Left cardiac atrium (tissue), 4 donors: ENCODE results near the gene IZUMO4. TPM values are rescaled to one million over a fixed set of nuclear protein-coding genes. Genes with fewer than 3 reads are reported as not detected.
A peak's percentile ranks its signal among the peaks of the same experiment; 100 is the strongest.
"Not testable (repeated sequence)": the region's sequence is repeated elsewhere in the genome, so short reads cannot be mapped to it uniquely, and the experiment has no call there.

Experiments used
- ATAC-seq, 2 donors: fragments of 200-7000 bp; cut with Tn5 transposase; one replicate each; pipeline ENCODE4 v1.9.1; 2020; ENCODE audit warnings: mild to moderate bottlenecking in 2 of 2, moderate library complexity in 2 of 2
- DNase-seq: peaks from one replicate; pipeline ENCODE4 v3.0.0-alpha.2; 2020
- intact Hi-C, 2 donors: fragments of 100-400 bp; cut with DNase I; formaldehyde crosslinking; loops; one replicate each; pipeline versions ENCODE4 v1.14.1 to v1.15.1; 2022 to 2023
- total RNA-seq, 2 donors: library from RNA; stranded (reverse); fragmentation: NEBNext Ultra II Directional; extraction: Animal tissue kit (Norgen Biotek cat#: 25700); gene quantifications; one replicate each; pipeline ENCODE4 v1.2.1, GENCODE V29; 2021
- donor health status: DM: no; HTN: yes; CAD: no.
- donor health status: DM: no; HTN: yes; CAD: no; lungs with severe emphysema.
- donor health status: DM: yes; HTN: yes; CAD: no.
- donor health status: Dilated cardiomyopathy.

The IZUMO4 gene
- total RNA-seq, 2 donors from 2014 or later = 0.89 to 2.3 TPM

DNA sequence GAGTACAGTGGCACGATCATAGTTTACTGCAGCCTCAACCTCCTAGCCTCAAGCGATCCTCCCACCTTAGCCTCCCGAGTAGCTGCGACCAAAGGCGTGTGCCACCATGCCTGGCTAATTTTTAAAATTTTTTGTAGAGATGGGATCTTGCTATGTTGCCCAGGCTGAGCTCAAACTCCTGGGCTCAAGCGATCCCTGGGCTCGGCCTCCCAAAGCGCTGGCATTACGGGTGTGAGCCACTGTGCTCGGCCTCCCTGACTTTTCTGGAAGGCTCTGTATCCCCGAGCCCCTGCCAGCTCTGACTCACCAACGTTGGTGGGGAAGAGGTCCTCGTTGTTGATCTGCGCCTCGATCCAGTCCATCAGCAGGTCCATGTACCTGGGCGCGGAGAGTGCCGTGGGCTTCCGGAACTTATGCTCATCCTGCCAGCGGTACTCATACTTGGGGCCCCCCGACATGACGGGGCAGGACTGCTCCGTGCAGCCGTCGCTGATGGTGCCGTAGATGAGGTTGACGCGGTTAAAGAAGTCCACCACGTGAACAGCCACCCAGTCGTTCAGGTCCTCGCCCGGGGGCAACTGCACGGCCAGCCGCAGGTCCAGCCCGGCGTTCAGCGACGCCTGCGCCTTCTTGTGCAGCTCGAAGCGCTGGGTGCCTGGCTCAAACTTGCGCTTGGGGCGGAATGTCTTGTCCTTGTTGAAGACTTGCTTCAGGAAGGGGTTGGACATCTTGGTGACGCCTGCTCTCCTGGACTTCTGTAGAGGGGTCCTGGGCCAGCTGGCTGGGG lies 18.7 kb upstream of the IZUMO4 start:
- intact Hi-C loops = loop anchor here (10.0 kb wide), 1 partner anchor 153 kb away; no protein-coding TSS in a partner anchor
- ATAC-seq = no peak
- no peak for DNase-seq

DNA sequence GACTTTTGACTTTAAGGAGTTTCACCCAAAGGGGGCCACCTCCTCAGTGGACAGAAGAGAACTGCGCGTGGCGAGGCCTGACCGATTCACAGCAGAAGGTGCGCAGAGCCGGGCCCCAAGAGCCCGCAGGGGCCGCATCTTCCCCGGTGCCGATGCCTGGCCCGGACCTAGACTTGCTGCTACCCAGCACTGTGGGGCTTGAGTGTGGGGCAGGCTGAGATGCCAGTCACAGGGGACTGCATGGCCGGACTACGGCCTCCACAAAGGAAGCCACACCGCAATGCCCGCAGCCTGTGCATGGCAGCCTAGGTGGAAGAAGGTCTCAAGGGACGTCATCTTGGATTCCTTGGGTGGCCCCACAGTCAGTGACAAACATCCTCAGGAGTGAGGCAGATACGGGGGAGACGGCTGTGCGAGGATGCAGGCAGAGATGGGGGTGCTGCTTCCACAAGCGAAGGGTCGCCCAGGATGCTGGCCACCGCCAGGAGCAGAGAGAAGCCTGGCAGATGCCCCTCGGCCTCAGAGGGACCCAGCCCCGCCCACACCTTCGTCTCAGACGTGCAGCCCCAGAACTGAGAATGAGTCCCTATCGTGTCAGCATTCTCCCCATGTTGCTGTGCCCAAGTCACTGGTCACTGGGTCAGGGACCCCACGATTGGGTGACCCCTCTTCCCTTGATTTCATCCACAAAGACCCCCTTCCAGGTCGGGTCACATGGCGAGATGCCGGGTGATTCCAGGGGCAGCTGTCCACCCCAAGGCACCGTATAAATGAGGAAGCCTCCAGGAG lies 17.4 kb upstream of the IZUMO4 start:
- intact Hi-C loops = loop anchor here (10.0 kb wide), 1 partner anchor 154 kb away; no protein-coding TSS in a partner anchor
- ATAC-seq (no peak), DNase-seq (no peak)

DNA sequence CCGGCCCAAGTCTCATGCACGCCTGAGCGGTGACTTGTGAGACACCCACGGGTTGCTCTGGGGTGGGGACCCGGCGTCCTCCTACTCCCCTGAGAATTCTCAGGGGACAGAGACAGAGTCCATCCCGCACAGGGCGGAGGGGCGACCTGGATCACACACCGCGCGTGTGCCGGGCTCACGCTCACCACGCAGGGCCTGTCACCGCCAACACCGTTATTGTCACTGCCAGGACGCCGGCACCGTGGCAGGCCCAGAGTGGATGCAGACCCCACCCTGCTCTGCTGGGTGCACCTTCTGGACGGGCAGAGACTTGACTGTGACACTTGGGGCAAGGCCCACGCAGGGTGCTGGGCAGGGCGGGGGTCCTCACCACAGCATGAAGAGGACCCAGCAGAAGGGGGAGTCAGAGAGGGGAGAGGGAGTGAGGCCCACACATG lies 16.8 kb upstream of the IZUMO4 start:
- ATAC-seq (no peak), DNase-seq (no peak)
- intact Hi-C loops = loop anchor here (10.0 kb wide), 1 partner anchor 155 kb away; no protein-coding TSS in a partner anchor

DNA sequence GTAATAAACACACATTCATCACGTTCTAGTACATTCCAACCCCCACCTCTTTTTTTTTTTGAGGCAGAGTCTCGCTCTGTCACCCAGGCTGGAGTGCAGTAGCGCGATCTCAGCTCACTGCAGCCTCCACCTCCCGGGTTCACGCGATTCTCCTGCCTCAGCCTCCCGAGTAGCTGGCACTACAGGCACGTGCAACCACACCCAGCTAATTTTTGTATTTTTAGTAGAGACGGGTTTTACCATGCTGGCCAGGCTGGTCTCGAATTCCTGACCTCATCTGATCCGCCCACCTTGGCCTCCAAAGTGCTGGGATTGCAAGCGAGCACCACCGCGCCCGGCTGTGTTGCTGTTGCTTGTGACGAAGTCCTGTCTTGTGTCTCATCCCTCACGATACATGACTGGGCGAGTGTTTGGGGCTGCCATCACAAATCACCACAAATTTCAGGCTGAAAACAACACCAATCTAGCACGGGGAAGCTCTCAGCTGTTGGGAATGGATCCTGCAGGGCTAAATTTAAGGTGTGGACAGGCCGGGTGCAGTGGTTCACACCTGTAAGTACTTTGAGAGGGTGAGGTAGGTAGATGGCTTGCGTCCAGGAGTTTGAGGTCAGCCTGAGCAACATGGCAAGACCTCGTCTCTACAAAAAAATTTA lies 16.3 kb upstream of the IZUMO4 start:
- intact Hi-C loops = no loop called here
- DNase-seq (no peak), ATAC-seq (no peak)

DNA sequence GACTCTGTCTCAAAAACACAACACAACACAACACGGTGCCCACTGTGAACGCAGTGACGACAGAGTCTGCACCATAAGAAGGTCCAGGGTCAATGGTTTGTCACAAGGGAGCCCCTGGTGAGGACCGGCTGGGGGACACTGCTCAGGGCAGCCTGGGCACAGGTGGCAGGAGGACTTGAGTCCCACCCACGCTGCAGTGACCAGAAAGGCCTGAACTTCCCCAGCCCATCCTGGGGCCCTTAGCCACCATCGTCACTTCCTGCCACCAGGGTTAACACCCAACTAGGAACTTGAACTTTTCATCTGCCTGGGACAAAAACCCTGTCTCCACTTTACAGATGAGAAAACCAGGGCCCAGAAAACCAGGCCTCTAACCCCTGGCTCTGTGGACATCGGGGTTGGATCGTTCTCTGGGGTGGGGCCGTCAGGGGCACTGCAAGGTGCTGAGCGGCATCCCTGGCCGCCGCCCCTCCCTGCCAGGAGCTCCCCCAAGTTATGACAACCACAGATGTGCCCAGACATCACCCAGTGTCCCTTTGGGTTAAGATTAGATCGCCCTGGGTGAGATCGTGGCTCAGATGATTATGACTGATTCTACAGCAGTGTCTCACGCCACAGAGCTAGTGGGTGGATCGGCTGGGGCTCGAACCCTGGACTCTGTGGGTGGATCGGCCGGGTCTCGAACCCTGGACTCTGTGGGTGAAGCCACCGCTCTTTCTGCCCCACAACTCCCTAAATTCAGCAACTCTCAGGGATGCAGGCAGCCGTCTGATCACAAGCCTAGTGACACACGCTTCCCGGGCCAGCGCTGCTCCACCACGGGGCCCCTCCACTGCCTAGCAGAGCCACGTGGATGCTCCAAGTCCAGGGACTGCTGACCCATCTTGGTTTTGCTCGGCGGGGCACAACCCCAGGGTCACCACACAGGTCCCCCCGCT lies 14.6 kb upstream of the IZUMO4 start:
- intact Hi-C loops = no loop called here
- ATAC-seq (peak; percentile 10 to 21), DNase-seq (no peak)

DNA sequence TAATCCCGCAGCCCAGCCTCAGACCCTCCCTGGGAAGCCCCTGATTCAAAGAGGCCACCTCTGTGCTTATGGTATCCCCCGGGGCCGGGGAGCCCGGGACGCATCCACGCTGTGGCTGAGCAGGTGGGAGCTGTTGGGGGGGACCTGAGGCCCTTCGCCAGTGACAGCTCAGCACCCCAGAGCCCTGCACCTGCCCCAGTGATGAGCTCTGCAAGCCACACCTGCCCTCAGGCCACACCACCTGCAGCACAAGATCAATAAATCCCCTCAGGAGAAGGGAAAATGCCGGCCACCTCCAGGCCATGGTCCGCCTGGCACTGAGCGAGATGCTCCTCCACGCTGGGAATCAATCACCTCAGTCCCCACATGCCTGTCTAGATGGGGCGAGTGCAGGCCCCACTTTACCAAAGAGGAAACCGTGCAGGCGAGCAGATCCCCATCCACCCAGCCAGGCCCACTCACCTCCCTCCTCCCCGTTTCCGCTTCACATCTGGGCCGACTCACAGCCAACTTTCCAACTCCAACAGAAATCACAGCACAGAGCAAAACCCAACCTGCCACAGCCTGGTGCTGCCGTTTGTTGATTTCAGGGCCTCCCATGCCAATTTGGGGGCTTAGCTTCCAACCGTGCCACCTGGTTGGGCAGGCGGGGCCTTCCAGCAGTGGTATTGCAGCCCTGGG lies 13.4 kb upstream of the IZUMO4 start:
- ATAC-seq (peak; percentile 8 to 32), DNase-seq (peak; percentile 52)
- intact Hi-C loops = no loop called here

DNA sequence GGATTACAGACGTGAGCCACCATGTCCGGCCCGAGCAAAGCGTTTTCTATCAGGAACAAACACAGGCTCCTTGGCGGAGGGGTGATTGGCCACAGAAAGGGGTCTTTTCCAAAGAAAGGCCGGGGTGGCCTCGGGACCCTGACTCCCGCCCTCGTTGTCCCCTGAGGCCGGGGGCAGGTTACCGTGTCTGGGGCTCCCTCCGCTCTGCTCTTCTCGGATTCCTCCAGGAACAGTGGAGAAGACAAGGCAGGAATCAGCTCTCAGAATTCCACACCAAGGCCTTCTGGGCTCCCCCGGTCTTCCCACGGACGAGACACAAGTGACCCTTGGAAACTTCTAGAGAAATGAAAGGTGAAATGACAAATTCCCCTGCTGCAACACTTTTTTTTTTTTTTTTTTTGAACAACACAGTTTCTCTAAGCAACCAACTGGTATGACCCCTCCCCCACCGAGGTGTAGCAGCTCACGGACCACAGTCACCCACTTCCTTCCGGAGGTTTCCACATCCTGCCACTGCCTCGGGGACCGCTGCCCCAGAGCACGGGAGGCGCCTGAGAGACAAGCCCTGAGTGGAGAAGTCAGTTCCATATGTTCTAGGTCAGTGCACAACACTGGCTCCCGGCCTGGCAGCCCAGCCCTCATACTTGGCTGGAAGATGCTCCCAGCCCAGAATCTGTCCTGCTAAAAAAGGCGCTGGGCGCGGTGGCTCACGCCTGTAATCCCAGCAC lies 11.6 kb upstream of the IZUMO4 start:
- intact Hi-C loops = no loop called here
- ATAC-seq = peak; percentile 56 to 64
- DNase-seq = peak; percentile 78

DNA sequence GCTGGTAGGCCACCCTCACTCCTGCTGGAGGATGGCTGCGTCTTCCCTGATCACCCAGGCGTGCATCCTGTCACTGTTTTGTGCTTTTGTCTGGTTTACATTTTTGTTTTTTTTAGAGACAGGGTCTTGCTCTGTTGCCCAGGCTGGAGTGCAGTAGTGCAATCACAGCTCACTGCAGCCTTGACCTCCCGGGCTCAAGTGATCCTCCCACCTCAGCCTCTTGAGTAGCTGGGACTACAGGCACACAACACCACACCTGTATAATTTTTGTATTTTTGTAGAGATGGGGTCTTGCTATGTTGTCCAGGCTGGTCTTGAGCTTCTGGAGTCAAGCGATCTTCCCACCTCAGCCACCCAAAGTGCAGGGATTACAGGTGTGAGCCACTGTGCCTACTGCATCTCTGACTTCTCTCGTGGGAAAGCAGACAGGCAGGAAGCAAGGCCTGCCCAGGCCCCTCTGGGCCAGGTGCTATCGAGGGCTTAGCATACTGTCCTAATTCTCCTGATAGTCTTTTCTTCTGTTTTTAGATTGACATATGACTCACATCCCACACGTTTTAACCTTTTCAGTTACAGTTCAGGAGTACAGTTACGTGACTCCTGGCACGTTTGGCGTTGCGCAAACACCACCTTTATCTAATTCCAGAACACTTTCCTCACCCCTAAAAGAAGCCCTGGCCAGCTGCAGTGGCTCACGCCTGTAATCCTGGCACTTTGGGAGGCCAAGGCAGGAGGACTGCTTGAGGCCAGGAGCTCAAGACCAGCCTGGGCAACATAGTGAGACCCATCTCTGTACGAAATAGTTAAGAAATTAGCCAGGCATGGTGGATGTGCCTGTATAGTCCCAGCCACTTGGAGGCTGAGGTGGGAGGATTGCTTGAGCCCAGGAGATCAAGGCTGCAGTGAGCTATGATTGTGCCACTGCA lies 9.8 kb upstream of the IZUMO4 start:
- intact Hi-C loops, DNase-seq: not testable (repeated sequence)
- peak in 1 of 2 donors; percentile 8 for ATAC-seq

DNA sequence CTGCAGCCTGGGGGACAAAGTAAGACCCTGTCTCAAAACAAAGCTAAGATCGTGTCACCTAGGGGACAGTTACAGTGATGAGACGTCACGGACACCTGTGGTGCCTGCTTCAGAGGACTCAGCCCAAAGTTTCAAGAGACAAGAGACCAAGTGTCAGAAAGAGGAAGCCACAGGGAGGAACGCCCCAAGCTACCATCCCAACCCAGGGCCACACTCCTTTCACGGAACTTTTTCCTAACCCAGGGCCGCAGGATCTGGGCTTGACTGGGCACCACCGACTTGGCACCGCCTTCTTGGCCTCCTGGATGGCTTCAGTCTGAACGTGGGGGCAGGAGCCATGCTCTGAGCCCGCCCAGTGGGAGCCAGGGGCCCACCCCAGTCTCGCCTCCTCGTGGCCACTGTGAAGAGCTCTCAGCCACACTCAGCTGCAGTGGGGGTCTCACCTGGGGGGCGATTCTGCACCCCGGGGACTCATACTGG lies 9.1 kb upstream of the IZUMO4 start:
- DNase-seq = no peak
- peak in 1 of 2 donors; percentile 2 for ATAC-seq
- intact Hi-C loops = no loop called here

DNA sequence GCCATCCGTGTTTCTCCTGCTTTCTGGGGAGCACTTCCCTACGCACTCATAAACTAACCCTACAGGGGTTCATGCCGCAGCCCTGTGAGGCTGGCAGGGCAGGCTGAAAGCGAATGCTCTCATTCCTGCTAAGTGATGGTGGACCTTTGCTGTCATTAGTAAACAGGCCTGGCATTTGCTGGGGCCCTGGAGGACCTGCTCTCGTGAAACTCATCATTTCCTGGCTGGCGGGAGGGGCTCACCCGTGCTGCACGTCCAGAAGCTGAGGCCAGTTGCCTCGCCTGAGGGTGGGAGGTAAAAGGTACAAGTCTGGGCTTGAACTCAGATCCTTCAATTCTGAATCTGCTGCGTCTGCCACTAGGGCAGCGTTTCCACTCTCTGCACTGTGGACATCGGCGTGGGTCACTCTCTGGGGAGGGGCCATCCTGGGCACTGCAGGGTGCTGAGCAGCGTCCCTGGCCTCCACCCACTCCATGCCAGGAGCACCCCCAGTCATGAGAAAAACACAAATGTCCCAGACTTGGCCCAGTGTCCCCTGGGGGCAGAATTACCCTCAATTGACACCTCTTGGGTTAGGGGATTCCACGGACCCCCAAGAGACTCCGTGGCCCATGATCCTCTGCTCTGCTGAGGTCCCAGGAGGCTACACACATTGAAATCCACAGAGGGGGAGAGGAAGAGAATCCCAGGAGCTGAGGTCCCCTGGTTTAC lies 7.6 kb upstream of the IZUMO4 start:
- no peak for DNase-seq
- intact Hi-C loops = no loop called here
- ATAC-seq = no peak

DNA sequence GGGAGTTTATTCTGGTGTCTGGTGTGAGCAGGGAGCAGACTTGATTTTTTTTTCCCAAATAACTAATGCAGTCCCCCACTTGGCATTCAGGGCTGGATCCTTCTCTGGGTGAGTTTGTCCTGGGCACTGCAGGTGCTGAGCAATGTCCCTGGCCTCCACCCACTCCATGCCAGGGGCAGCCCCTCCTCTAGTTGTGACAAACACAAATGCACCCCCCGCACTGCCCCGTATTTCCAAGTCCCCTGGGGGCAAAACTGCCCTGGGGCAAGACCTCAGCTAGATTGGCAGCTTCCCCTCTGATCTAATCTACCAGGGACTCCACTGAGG lies 7.0 kb upstream of the IZUMO4 start:
- ATAC-seq = no peak
- intact Hi-C loops = no loop called here
- DNase-seq = no peak

DNA sequence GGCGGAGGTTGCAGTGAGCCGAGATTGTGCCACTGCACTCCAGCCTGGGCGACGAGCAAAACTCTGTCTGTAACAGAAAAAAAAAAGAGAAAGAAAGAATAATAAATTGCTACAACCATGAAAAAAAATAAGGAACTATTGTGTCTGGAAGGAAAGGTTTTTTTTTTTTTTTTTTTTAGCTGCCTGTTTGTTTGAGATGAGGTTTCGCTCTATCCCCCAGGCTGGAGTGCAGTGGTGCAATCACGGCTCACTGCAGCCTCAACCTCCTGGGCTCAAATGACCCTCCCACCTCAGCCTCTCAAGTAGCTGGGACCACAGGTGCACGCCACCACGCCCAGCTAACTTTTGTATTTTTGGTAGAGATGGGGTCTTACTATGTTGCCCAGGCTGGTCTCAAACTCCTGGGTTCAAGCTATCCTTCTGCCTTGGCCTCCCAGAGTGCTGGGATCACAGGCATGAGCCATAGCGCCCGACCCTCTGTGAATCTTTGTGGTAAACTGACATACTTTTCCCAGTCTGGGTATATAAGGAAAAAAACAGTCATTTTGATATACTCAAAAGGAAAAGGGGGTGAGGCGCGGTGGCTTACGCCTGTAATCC lies 4.7 kb upstream of the IZUMO4 start:
- intact Hi-C loops, DNase-seq, ATAC-seq: not testable (repeated sequence)

DNA sequence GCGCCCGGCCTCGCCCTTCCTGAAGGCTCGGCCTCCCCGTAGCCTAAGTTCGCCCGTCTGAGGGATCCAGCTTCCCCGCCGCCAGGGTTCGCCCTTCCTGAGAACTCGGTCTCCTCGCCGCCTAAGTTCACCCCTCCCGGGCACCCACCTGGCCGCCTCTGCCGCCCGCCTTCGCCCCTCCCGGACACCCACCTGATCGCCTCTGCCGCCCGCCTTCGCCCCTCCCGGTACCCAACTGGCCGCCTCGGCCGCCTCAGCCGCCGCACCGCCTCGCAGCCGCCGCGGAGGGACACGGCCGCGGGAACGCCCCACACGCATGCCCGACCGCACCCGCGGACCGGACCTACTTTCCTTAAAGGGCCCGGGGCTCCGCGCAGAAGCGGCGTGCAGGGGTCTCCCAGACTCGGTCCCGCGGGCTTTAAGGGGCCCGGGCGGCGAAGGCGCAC lies 658 bp upstream of the IZUMO4 start, which contains the start of gene MOB3A:
Gene MOB3A (minus strand): TSS at position 293 of the 446 bp plus-strand sequence. CDS start 17,766 bp downstream, outside the sequence.
- intact Hi-C loops = no loop called here
- ATAC-seq (peak; percentile 73 to 74), DNase-seq (peak; percentile 94)

DNA sequence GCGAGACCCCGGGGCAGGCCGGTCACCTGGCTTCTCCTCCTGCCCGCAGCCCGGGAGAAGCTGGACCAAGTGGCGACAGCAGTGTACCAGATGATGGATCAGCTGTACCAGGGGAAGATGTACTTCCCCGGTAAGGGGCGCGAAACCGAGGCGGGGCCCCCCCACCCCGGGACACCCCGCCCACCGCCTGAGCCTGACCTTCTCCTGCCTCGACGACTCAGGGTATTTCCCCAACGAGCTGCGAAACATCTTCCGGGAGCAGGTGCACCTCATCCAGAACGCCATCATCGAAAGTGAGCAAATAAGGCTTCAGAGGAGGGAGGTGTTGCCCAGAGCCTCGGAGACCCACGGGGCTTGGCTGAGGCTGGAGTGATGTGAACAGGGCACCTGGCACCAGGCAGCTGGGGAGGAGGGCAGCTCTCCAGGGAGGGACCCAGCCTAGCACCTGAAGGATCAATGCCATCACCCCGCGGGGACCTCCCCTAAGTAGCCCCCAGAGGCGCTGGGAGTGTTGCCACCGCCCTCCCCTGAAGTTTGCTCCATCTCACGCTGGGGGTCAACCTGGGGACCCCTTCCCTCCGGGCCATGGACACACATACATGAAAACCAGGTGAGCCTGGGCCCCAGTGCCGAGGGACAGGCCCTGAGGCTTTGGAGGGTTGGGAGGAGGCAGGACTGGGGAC lies 629 bp downstream of the IZUMO4 start:
- DNase-seq (no peak), ATAC-seq (no peak)
- intact Hi-C loops = no loop called here
